K562 (cell line): ENCODE data around the gene CD74. TPM values are rescaled to one million over a fixed set of nuclear protein-coding genes. Genes with fewer than 3 reads are reported as not detected.
A peak's percentile ranks its signal among the peaks of the same experiment; 100 is the strongest.

Experiments used
- ATF6 ChIP-seq: sonication (generic); formaldehyde crosslinking; IDR thresholded peaks from 2 replicates; pipeline ENCODE4 v1.4.0; 2020; ENCODE audit warnings: mild to moderate bottlenecking, missing genetic modification reagents
- BRD4 ChIP-seq: fragments of 200-600 bp; sonication (generic); IDR thresholded peaks from 2 replicates; pipeline ENCODE4 v1.6.1; 2017; ENCODE audit warnings: inconsistent platforms
- DACH1 ChIP-seq: fragments of 450-650 bp; IDR thresholded peaks from 2 replicates; pipeline ENCODE4 v1.6.1; 2018; ENCODE audit not compliant: partially characterized antibody
- DIDO1 ChIP-seq: fragments of 450-650 bp; IDR thresholded peaks from 2 replicates; pipeline ENCODE4 v1.6.1; 2016; ENCODE audit warnings: low read depth, missing biosample characterization, missing genetic modification characterization
- ETS1 ChIP-seq: conservative IDR thresholded peaks from 2 replicates; pipeline ENCODE4 v1.6.1; 2011; ENCODE audit warnings: low read depth, mild to moderate bottlenecking, low read length; ENCODE audit not compliant: control insufficient read depth
- KDM1A ChIP-seq, 2 experiments: fragments of 450-650 bp; IDR thresholded peaks; 2 replicates each; pipeline ENCODE4 v1.6.1; 2016; ENCODE audit warnings: mild to moderate bottlenecking in 2 of 2
- KLF1 ChIP-seq: fragments of 450-650 bp; IDR thresholded peaks from 2 replicates; pipeline ENCODE4 v1.6.1; 2016; ENCODE audit warnings: missing genetic modification characterization, missing compliant biosample characterization
- NKRF ChIP-seq: fragments of 450-650 bp; IDR thresholded peaks from 2 replicates; pipeline ENCODE4 v1.6.1; 2016; ENCODE audit warnings: borderline replicate concordance
- NR3C1 ChIP-seq: sonication (generic); formaldehyde crosslinking; IDR thresholded peaks from 2 replicates; pipeline ENCODE4 v1.8.1; 2022; ENCODE audit warnings: missing genetic modification reagents
- UBTF ChIP-seq, 2 experiments: IDR thresholded peaks; 2 replicates each; pipeline ENCODE4 v1.6.1; 2012; ENCODE audit warnings: improper control_type of control experiment in 2 of 2, low read depth in 2 of 2, low read length in 2 of 2, borderline replicate concordance in 1 of 2
- ZFP36 ChIP-seq: fragments of 150-350 bp; IDR thresholded peaks from 2 replicates; pipeline ENCODE4 v1.6.1; 2018; ENCODE audit warnings: low read length, low read depth; ENCODE audit not compliant: partially characterized antibody
- ZNF146 ChIP-seq: IDR thresholded peaks from one replicate; pipeline ENCODE4 v1.6.1; 2018; ENCODE audit warnings: missing compliant biosample characterization; ENCODE audit not compliant: unreplicated experiment
- ZNF175 ChIP-seq: fragments of 200-800 bp; sonication (Bioruptor generic); IDR thresholded peaks from 2 replicates; pipeline ENCODE4 v1.6.1; 2016; ENCODE audit warnings: low read depth, mild to moderate bottlenecking, missing genetic modification characterization, missing compliant biosample characterization
- ZNF778 ChIP-seq: fragments of 450-650 bp; formaldehyde crosslinking; IDR thresholded peaks from 2 replicates; pipeline ENCODE4 v1.4.0; 2020; ENCODE audit warnings: mild to moderate bottlenecking, moderate library complexity
- polyA plus RNA-seq, 8 experiments: library from polyadenylated mRNA; depleted of rRNA in 4 of 8; stranded (reverse) in 5 of 8; unstranded in 3 of 8; fragments of >200 nt; fragmentation: Nextera tagmentation in 2 of 8; fragmentation: Illumina TruSeq in 1 of 8; extraction: Ambion mirVana in 2 of 8; extraction: Trizol in 1 of 8; gene quantifications; 2 replicates each; pipeline versions ENCODE4 v1.2.1 to v1.2.3, GENCODE V29; 2011 to 2014; ENCODE audit warnings: inconsistent platforms in 1 of 8, missing spikeins in 1 of 8
- total RNA-seq, 7 experiments: library from RNA; depleted of rRNA in 6 of 7; stranded (reverse); fragments of >200 nt in 6 of 7; fragmentation: Illumina TruSeq in 2 of 7; extraction: Trizol in 2 of 7; gene quantifications; 2 replicates each; pipeline versions ENCODE4 v1.2.1 to v1.2.3, GENCODE V29; 2011 to 2021; ENCODE audit warnings: low replicate concordance in 1 of 7

CD74 gene
- total and polyA plus RNA-seq, 9 of the 15 experiments (the other 6 are each of a cell fraction or from before 2014, with no cell fraction given): 0.07 to 4.8 (median 0.32) TPM

GRCh38 chr5:150428106-150428876, 15.6 kb upstream of the CD74 start (continued):
- no peak for TF ChIP-seq UBTF (IDR thresholded peaks at IDR 0.05; ENCODE audit: borderline replicate concordance in 1 of 2, low read depth in 2 of 2, low read length in 2 of 2)
- no peak for TF ChIP-seq KLF1 (tag)
- TF ChIP-seq ATF6 (CRISPR knock-in tag): no peak
- no peak for TF ChIP-seq NKRF
- TF ChIP-seq ZNF778 (CRISPR knock-in tag): no peak
- peak; percentile 51 to 56; a peak in 3 of 4 replicates for TF ChIP-seq KDM1A (IDR thresholded peaks at IDR 0.05)
- no peak for TF ChIP-seq ZNF146
- peak; percentile 25 for TF ChIP-seq ZFP36
- TF ChIP-seq NR3C1 (CRISPR knock-in tag): no peak
- no peak for TF ChIP-seq BRD4
- no peak for TF ChIP-seq DIDO1 (tag)
- TF ChIP-seq DACH1: no peak
- no peak for TF ChIP-seq ETS1
- TF ChIP-seq ZNF175: 0 out of 2 replicates have a peak, but pooled peaks have one; percentile 24
